Measurements from ENCODE around the gene CHADL. TPM values are rescaled to one million over a fixed set of nuclear protein-coding genes. Genes with fewer than 3 reads are reported as not detected.

The CHADL gene
- polyA plus RNA-seq, 1 experiment = 0.70 TPM

DNA sequence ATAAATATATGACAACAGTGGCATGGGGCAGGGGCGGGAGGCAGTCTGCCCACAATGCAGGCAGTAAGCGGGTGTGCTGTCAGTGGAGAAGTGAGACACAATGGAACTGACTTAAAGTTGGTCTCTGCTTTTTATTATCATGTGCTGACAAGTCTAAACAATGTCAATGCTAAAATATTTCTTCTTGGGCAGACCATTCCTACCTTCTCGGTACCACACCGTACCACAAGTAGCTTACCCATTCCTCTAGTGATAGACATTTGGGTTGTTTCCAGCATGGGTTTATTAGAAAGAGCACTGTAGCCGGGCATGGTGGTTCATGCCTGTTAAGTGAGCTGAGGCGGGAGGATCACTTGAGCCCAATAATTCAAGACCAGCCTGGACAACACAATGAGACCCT is 2.6 kb upstream of the CHADL start:
- no peak for DNase-seq (ENCODE audit: low read depth)
- TF ChIP-seq CTCF (IDR thresholded peaks at IDR 0.05; ENCODE audit: insufficient read depth, low read depth, low read length) = no peak
- no peak overlapping the region for H3K4me3 ChIP-seq (ENCODE audit: low read depth, low read length)
- CTCF ChIA-PET = interaction anchor here (0.6 to 1.3 kb wide), 2 partner anchors 17 to 1975 kb away, joined by 3 to 4 read pairs; no protein-coding TSS in a partner anchor
- POLR2A ChIA-PET = no interaction called here
- H3K27me3 ChIP-seq (ENCODE audit: control insufficient read depth, insufficient read depth, low read length) = no peaks in the 10 kb centered on the region
- peaks cover 11% of the 10 kb centered on the region for H3K36me3 ChIP-seq (ENCODE audit: control insufficient read depth, insufficient read depth, low read length)

DNA sequence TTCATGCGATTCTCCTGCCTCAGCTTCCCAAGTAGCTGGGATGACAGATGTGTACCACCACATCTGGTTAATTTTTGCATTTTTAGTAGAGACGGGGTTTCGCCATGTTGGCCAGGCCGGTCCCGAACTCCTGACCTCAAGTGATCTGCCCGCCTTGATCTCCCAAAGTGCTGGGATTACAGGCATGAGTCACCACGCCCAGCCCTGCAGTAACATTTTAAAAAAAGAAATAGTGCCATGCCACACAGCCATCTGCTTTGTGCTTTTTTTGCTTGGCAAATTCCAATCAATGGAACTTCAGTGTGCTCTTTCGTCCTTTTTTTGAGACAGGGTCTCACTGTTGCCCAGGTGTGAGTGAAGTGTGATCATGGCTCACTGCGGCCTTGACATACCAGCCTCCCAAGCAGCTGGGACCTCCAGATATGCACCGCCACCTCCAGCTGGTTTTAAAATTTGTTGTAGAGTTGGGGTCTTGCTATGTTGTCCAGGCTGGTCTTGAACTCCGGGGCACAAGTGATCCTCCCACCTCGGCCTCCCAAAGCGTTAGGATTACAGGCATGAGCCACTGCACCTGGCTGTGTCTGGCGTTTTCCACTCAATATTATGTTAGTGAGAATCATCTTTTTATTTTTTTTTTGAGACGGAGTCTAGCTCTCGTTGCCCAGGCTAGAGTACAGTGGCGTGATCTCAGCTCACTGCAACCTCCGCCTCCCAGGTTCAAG is 1.8 kb upstream of the CHADL start:
- DNase-seq (ENCODE audit: low read depth) = no peak
- ChIA-PET CTCF (interaction anchor here (0.6 to 0.9 kb wide), 2 partner anchors 202 to 1974 kb away, joined by 3 to 4 read pairs; no protein-coding TSS in a partner anchor), POLR2A (interaction anchor here (0.7 kb wide), 1 partner anchor 18 kb away, joined by 6 read pairs; no protein-coding TSS in a partner anchor)
- Histone ChIP-seq H3K27me3 (ENCODE audit: control insufficient read depth, insufficient read depth, low read length) (no peaks in the 10 kb centered on the region), H3K36me3 (ENCODE audit: control insufficient read depth, insufficient read depth, low read length) (peaks cover 5% of the 10 kb centered on the region), H3K4me3 (ENCODE audit: low read depth, low read length) (no peak overlapping the region)
- TF ChIP-seq CTCF (IDR thresholded peaks at IDR 0.05; ENCODE audit: insufficient read depth, low read depth, low read length) = no peak

DNA sequence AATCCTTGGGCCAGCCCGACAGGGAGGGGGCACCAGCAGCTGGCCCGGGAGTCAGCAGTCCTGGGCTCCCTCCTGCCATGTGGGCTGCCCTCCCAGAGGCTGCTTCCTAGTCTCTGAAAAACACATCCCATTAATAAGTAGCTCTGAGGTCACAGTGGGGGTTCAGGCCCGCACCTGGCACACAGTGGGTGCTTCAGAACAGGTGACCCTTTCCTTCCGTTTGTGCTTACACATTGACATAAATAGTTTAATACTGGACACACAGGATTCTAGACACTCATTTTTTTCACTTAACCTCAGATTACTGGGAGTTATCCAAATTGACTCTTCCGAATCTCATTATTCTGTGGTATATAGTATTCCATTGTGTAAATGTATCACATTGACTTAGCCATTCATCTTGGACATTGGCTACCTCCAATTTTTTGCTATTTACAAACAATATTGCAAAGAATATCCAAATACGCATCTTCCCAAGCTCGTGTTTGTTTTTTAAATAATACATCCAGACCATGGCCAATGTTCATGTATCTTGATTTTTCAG is 474 bp upstream of the CHADL start:
- no peak for TF ChIP-seq CTCF (IDR thresholded peaks at IDR 0.05; ENCODE audit: insufficient read depth, low read depth, low read length)
- POLR2A ChIA-PET = no interaction called here
- H3K27me3 ChIP-seq (ENCODE audit: control insufficient read depth, insufficient read depth, low read length) = no peaks in the 10 kb centered on the region
- CTCF ChIA-PET = no interaction called here
- DNase-seq (ENCODE audit: low read depth) = no peak
- H3K36me3 ChIP-seq (ENCODE audit: control insufficient read depth, insufficient read depth, low read length) = peaks cover under 1% of the 10 kb centered on the region
- H3K4me3 ChIP-seq (ENCODE audit: low read depth, low read length) = no peak overlapping the region

GRCh38 chr22:41239443-41240128 is 1.1 kb downstream of the CHADL start:
- no peaks in the 10 kb centered on the region for H3K27me3 ChIP-seq (ENCODE audit: control insufficient read depth, insufficient read depth, low read length)

More at GRCh38 chr22:41239443-41240128, 1.1 kb downstream of the CHADL start:
- POLR2A ChIA-PET = no interaction called here
- no peaks in the 10 kb centered on the region for H3K36me3 ChIP-seq (ENCODE audit: control insufficient read depth, insufficient read depth, low read length)
- no peak for TF ChIP-seq CTCF (IDR thresholded peaks at IDR 0.05; ENCODE audit: insufficient read depth, low read depth, low read length)
- DNase-seq (ENCODE audit: low read depth) = no peak
- CTCF ChIA-PET = no interaction called here
- H3K4me3 ChIP-seq (ENCODE audit: low read depth, low read length) = no peak overlapping the region
